Smooth muscle cell (in vitro differentiated cells): ENCODE measurements around the gene KCNH1. TPM values are rescaled to one million over a fixed set of nuclear protein-coding genes. Genes with fewer than 3 reads are reported as not detected.

ENCODE experiments used
- DNase-seq: peaks from one replicate; lab custom pipeline; 2025; ENCODE audit not compliant: unreplicated experiment; lab: John Stamatoyannopoulos, UW
- H2AFZ ChIP-seq: fragments of 200-600 bp; sonication (generic); 2 replicates; pipeline ENCODE4 v1.6.0; 2016; ENCODE audit warnings: antibody characterized with exemption, low read depth, mild to moderate bottlenecking
- H3F3A ChIP-seq: fragments of 200-600 bp; sonication (generic); 2 replicates; pipeline ENCODE4 v1.6.0; 2017; ENCODE audit warnings: antibody characterized with exemption, low read depth
- H3K27ac ChIP-seq: fragments of 200-600 bp; sonication (generic); 2 replicates; pipeline ENCODE4 v1.5.1; 2016; ENCODE audit warnings: low read depth, mild to moderate bottlenecking
- H3K27me3 ChIP-seq: fragments of 200-600 bp; sonication (generic); 2 replicates; pipeline ENCODE4 v1.6.1; 2016; ENCODE audit warnings: low read depth, mild to moderate bottlenecking
- H3K36me3 ChIP-seq: fragments of 200-600 bp; sonication (generic); 2 replicates; pipeline ENCODE4 v1.5.1; 2016; ENCODE audit warnings: low read depth
- H3K4me1 ChIP-seq: fragments of 200-600 bp; sonication (generic); 2 replicates; pipeline ENCODE4 v1.5.1; 2016; ENCODE audit warnings: low read depth
- H3K4me2 ChIP-seq: fragments of 200-600 bp; sonication (generic); 2 replicates; pipeline ENCODE4 v1.6.0; 2016; ENCODE audit warnings: mild to moderate bottlenecking
- H3K4me3 ChIP-seq: fragments of 200-600 bp; sonication (generic); 2 replicates; pipeline ENCODE4 v1.5.1; 2016; ENCODE audit warnings: mild to moderate bottlenecking
- H3K79me2 ChIP-seq: fragments of 200-600 bp; sonication (generic); 2 replicates; pipeline ENCODE4 v1.6.0; 2016; ENCODE audit warnings: low read depth, mild to moderate bottlenecking
- H3K9ac ChIP-seq: fragments of 200-600 bp; sonication (generic); 2 replicates; pipeline ENCODE4 v1.6.0; 2016; ENCODE audit warnings: low read depth
- H3K9me3 ChIP-seq: fragments of 200-600 bp; sonication (generic); replicated peaks from 2 replicates; pipeline ENCODE4 v1.5.1; 2016; ENCODE audit warnings: low read depth
- H4K20me1 ChIP-seq: fragments of 200-600 bp; sonication (generic); 2 replicates; pipeline ENCODE4 v1.6.0; 2016; ENCODE audit warnings: low read depth
- CTCF ChIP-seq: fragments of 200-600 bp; sonication (generic); IDR thresholded peaks from 2 replicates; pipeline ENCODE4 v1.5.1; 2017; ENCODE audit warnings: borderline replicate concordance, mild to moderate bottlenecking, antibody characterized with exemption; ENCODE audit not compliant: insufficient read depth, poor library complexity, severe bottlenecking
- WGBS: methylation state at CpG from one replicate; pipeline ENCODE4 v1.1.7; 2016; ENCODE audit warnings: low lambda C conversion rate; 5-methylcytosine and 5-hydroxymethylcytosine counted together
- polyA plus RNA-seq: library from polyadenylated mRNA; unstranded; fragments of >200 nt; fragmentation: Nextera tagmentation; extraction: Ambion mirVana; gene quantifications from 2 replicates; pipeline ENCODE4 v1.2.1, GENCODE V29; 2016
- total RNA-seq: library from RNA; depleted of rRNA; stranded (reverse); fragments of >200 nt; gene quantifications from 2 replicates; pipeline ENCODE4 v1.2.3, GENCODE V29; 2014

Gene KCNH1
- total and polyA plus RNA-seq, 2 experiments from 2014 or later = 0.30 to 1.9 TPM

GRCh38 chr1:210876275-210876674 lies 257.7 kb downstream of the KCNH1 start:
- H4K20me1 ChIP-seq = no peaks in the 10 kb centered on the region
- DNase-seq = no peak
- H3K4me2 ChIP-seq = no peak overlapping the region
- H3K27me3 ChIP-seq = peaks cover 4% of the 10 kb centered on the region
- no peak overlapping the region for H2AFZ ChIP-seq
- no peak overlapping the region for H3K27ac ChIP-seq
- no peak for TF ChIP-seq CTCF
- H3K4me3 ChIP-seq = no peak overlapping the region
- H3K9me3 ChIP-seq = no peaks in the 10 kb centered on the region
- no peaks in the 10 kb centered on the region for H3F3A ChIP-seq
- H3K4me1 ChIP-seq = no peaks in the 10 kb centered on the region
- no peaks in the 10 kb centered on the region for H3K79me2 ChIP-seq
- no peak overlapping the region for H3K9ac ChIP-seq
- no peaks in the 10 kb centered on the region for H3K36me3 ChIP-seq

GRCh38 chr1:210866532-210866931 lies 267.4 kb downstream of the KCNH1 start:
- 90% methylated on average over 2 of the region's 2 CpGs for WGBS
- no peak for TF ChIP-seq CTCF
- no peaks in the 10 kb centered on the region for H3K36me3 ChIP-seq
- H3K9ac ChIP-seq = no peak overlapping the region
- no peak for DNase-seq
- no peaks in the 10 kb centered on the region for H3K27me3 ChIP-seq
- H3K9me3 ChIP-seq = no peaks in the 10 kb centered on the region
- no peaks in the 10 kb centered on the region for H3F3A ChIP-seq
- no peak overlapping the region for H3K27ac ChIP-seq
- no peaks in the 10 kb centered on the region for H3K4me1 ChIP-seq
- no peak overlapping the region for H3K4me2 ChIP-seq
- no peaks in the 10 kb centered on the region for H3K79me2 ChIP-seq
- H2AFZ ChIP-seq = no peak overlapping the region
- no peak overlapping the region for H3K4me3 ChIP-seq
- no peaks in the 10 kb centered on the region for H4K20me1 ChIP-seq

- H3K9me3 ChIP-seq = no peaks in the 10 kb centered on the region
- no peaks in the 10 kb centered on the region for H3F3A ChIP-seq
- no peaks in the 10 kb centered on the region for H3K27me3 ChIP-seq
- H3K4me3 ChIP-seq = no peak overlapping the region
- WGBS = 80% methylated on average over 1 of the region's 1 CpG
- no peaks in the 10 kb centered on the region for H3K79me2 ChIP-seq
- no peak overlapping the region for H3K9ac ChIP-seq
- H3K27ac ChIP-seq = no peak overlapping the region
- TF ChIP-seq CTCF = no peak
- no peak for DNase-seq
- H3K36me3 ChIP-seq = no peaks in the 10 kb centered on the region
- H4K20me1 ChIP-seq = no peaks in the 10 kb centered on the region
- H3K4me2 ChIP-seq = no peak overlapping the region
- H3K4me1 ChIP-seq = no peaks in the 10 kb centered on the region
- no peak overlapping the region for H2AFZ ChIP-seq
Observed at GRCh38 chr1:210857705-210858104, 276.2 kb downstream of the KCNH1 start.

GRCh38 chr1:210857146-210857663 lies 276.7 kb downstream of the KCNH1 start:
- TF ChIP-seq CTCF = no peak
- Histone ChIP-seq H3K4me2 (no peak overlapping the region), H3K27me3 (no peaks in the 10 kb centered on the region), H3F3A (no peaks in the 10 kb centered on the region), H3K27ac (no peak overlapping the region), H3K36me3 (no peaks in the 10 kb centered on the region), H3K4me3 (no peak overlapping the region), H3K9ac (no peak overlapping the region), H3K4me1 (no peaks in the 10 kb centered on the region), H3K79me2 (no peaks in the 10 kb centered on the region), H2AFZ (no peak overlapping the region), H4K20me1 (no peaks in the 10 kb centered on the region), H3K9me3 (no peaks in the 10 kb centered on the region)
- DNase-seq = no peak
- WGBS = 74% methylated on average over 5 of the region's 5 CpGs
